Esophagus muscularis mucosa (tissue), 4 donors: ENCODE measurements around the gene MAP4K5. TPM values are rescaled to one million over a fixed set of nuclear protein-coding genes. Genes with fewer than 3 reads are reported as not detected.

ENCODE experiments used
- DNase-seq: peaks from one replicate; pipeline ENCODE4 v3.0.0-alpha.2; 2017; ENCODE audit errors: extremely low spot score
- H3K27ac ChIP-seq, 4 donors: fragments of 200-600 bp; sonication (generic); replicated peaks in 1 of 4; 1 replicate in 3 of 4; 2 replicates in 1 of 4; pipeline ENCODE4 v1.5.1; 2016 to 2019; ENCODE audit warnings: mild to moderate bottlenecking in 1 of 4
- H3K27me3 ChIP-seq, 4 donors: fragments of 200-600 bp; sonication (generic); one replicate each; pipeline versions ENCODE4 v1.5.1 to v1.6.0; 2016 to 2019
- H3K36me3 ChIP-seq, 4 donors: fragments of 200-600 bp; sonication (generic); one replicate each; pipeline ENCODE4 v1.5.1; 2016 to 2019
- H3K4me1 ChIP-seq, 4 donors: fragments of 200-600 bp; sonication (generic); one replicate each; pipeline ENCODE4 v1.5.1; 2016 to 2019
- H3K4me3 ChIP-seq, 4 donors: fragments of 200-600 bp; sonication (generic); 1 replicate in 2 of 4; 2 replicates in 2 of 4; pipeline ENCODE4 v1.5.1; 2016 to 2019; ENCODE audit warnings: mild to moderate bottlenecking in 4 of 4, moderate library complexity in 1 of 4
- H3K9me3 ChIP-seq, 4 donors: fragments of 200-600 bp; sonication (generic); 1 replicate in 3 of 4; 2 replicates in 1 of 4; pipeline ENCODE4 v1.5.1; 2016 to 2019
- EP300 ChIP-seq: sonication (generic); formaldehyde crosslinking; IDR thresholded peaks from one replicate; pipeline ENCODE4 v1.6.1; 2017; ENCODE audit warnings: antibody characterized with exemption
- POLR2A ChIP-seq: fragments of 450-650 bp; IDR thresholded peaks from one replicate; pipeline ENCODE4 v1.6.1; 2017; ENCODE audit warnings: antibody characterized with exemption, moderate library complexity, mild to moderate bottlenecking, low read depth
- POLR2AphosphoS5 ChIP-seq, 2 donors: sonication (generic); formaldehyde crosslinking; IDR thresholded peaks; one replicate each; pipeline ENCODE4 v1.6.1; 2017; ENCODE audit warnings: antibody characterized with exemption in 2 of 2
- WGBS: methylation state at CpG from one replicate; pipeline ENCODE4 v1.1.5; 2018; 5-methylcytosine and 5-hydroxymethylcytosine counted together
- intact Hi-C: fragments of 100-400 bp; cut with DNase I; formaldehyde crosslinking; loops from one replicate; pipeline ENCODE4 v1.15.1; 2023
- small RNA-seq, 3 donors: library from RNA; depleted of rRNA; stranded (forward); fragments of <200 nt; gene quantifications; one replicate each; pipeline ENCODE3, GENCODE V24; 2016
- total RNA-seq, 4 donors: library from RNA; depleted of rRNA; stranded (reverse); fragments of >200 nt; gene quantifications; one replicate each; pipeline versions ENCODE4 v1.1.0 to v1.2.1, GENCODE V29; 2016
- TF ChIP-seq, protein P1 (sequence below), 3 experiments: fragments of 200-600 bp in 2 of 3; fragments of 450-650 bp in 1 of 3; sonication (generic) in 2 of 3; IDR thresholded peaks; one replicate each; pipeline ENCODE4 v1.5.1; 2017 to 2019; ENCODE audit warnings: antibody characterized with exemption in 3 of 3, mild to moderate bottlenecking in 2 of 3, moderate library complexity in 1 of 3

Gene MAP4K5
- total RNA-seq, 4 donors from 2014 or later: 84.4 to 108 (median 91.2) TPM

DNA sequence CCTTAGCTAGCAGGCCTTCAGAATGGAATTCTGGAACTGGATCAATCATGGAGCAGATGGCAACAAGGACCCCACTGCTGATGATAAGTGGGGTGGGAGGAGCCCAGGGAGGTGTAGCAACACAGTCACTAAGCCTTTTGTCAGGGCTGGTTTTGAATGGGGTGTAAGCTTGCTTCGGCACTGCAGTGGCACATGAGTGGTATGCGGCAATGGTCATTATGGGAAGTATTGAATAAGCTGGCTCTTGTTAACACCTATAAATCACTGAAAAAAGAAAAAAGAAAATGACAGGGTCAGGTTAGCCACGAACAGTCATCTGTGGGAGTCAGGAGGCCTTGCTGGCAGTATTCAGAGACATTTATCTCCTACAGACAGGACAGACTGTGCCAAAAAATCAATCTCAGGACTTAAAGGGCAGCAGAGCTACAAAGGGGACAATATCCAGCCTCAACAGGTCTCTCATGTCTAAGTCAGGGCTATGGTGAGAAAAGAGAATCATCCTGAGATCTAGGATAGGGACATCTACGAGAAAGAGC, 154.8 kb downstream of the MAP4K5 start:
- no peaks in the 10 kb centered on the region for H3K27me3 ChIP-seq
- H3K36me3 ChIP-seq: peaks cover 0 to 4% (median 2%) of the 10 kb centered on the region in 4 donors
- H3K9me3 ChIP-seq: no peaks in the 10 kb centered on the region
- no peak overlapping the region for H3K4me3 ChIP-seq
- WGBS: 85% methylated on average over 4 of the region's 4 CpGs
- no peak overlapping the region for H3K27ac ChIP-seq
- H3K4me1 ChIP-seq: no peaks in the 10 kb centered on the region
- intact Hi-C loops: no loop called here
- DNase-seq: no peak
- TF ChIP-seq, protein P1, sequence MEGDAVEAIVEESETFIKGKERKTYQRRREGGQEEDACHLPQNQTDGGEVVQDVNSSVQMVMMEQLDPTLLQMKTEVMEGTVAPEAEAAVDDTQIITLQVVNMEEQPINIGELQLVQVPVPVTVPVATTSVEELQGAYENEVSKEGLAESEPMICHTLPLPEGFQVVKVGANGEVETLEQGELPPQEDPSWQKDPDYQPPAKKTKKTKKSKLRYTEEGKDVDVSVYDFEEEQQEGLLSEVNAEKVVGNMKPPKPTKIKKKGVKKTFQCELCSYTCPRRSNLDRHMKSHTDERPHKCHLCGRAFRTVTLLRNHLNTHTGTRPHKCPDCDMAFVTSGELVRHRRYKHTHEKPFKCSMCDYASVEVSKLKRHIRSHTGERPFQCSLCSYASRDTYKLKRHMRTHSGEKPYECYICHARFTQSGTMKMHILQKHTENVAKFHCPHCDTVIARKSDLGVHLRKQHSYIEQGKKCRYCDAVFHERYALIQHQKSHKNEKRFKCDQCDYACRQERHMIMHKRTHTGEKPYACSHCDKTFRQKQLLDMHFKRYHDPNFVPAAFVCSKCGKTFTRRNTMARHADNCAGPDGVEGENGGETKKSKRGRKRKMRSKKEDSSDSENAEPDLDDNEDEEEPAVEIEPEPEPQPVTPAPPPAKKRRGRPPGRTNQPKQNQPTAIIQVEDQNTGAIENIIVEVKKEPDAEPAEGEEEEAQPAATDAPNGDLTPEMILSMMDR (IDR thresholded peaks at IDR 0.05): no peak
- no peak for TF ChIP-seq POLR2AphosphoS5 (IDR thresholded peaks at IDR 0.05)
- TF ChIP-seq EP300: no peak
- TF ChIP-seq POLR2A: no peak

DNA sequence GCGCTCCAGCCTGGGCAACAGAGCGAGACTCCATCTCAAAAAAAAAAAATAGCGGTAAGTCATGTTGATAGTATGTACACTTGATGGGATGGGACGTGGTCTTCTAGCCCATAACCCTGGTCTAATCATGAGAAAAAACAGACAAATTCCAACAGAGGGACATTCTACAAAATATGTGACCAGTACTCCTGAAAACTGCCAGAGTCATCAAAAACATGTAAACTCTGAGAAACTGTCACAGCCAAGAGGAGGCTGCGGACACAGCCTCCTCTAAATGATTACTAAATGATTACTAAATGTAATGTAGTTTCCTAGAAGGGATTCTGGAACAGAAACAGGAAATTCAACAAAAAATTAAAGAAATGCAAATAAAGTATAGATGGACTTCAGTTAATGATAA, 156.6 kb downstream of the MAP4K5 start:
- Histone ChIP-seq H3K9me3 (no peaks in the 10 kb centered on the region), H3K4me3 (no peak overlapping the region), H3K27ac (no peak overlapping the region), H3K4me1 (no peaks in the 10 kb centered on the region), H3K36me3 (peaks cover 0 to 3% (median 0%) of the 10 kb centered on the region in 4 donors), H3K27me3 (no peaks in the 10 kb centered on the region)
- DNase-seq: no peak
- intact Hi-C loops: no loop called here
- 96% methylated on average over 5 of the region's 5 CpGs for WGBS
- TF ChIP-seq POLR2A: no peak
- no peak for TF ChIP-seq POLR2AphosphoS5 (IDR thresholded peaks at IDR 0.05)
- TF ChIP-seq, protein P1 (IDR thresholded peaks at IDR 0.05): no peak
- no peak for TF ChIP-seq EP300

GRCh38 chr14:50373959-50374358, 158.4 kb downstream of the MAP4K5 start:
- no peak for DNase-seq
- TF ChIP-seq EP300 (no peak), POLR2AphosphoS5 (IDR thresholded peaks at IDR 0.05) (no peak), POLR2A (no peak)
- TF ChIP-seq, protein P1 (IDR thresholded peaks at IDR 0.05): no peak
- Histone ChIP-seq H3K4me3 (no peak overlapping the region), H3K4me1 (no peaks in the 10 kb centered on the region), H3K9me3 (no peaks in the 10 kb centered on the region), H3K36me3 (peaks cover 0 to under 1% (median 0%) of the 10 kb centered on the region in 4 donors), H3K27me3 (no peaks in the 10 kb centered on the region), H3K27ac (no peak overlapping the region)
- 96% methylated on average over 3 of the region's 3 CpGs for WGBS
- intact Hi-C loops: no loop called here

DNA sequence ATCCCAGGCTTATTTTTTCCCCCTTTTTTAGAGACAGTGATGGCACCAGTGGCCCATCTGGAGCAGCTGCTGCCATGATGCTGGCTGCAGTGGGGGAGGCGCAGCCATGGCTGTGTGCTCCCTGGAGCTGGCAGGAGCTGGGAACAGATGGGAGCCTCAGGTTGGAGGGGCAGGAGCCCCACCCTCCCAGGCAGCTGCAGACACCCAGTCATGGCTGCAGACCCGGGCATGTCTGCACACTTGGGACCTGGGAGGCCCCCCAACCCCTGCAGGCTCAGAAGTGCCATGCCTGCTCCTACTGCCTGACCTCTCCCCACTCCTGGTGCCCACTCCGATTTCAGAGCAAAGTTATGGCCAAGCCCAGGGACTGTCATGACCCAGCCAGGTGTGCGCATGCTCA, 160.8 kb downstream of the MAP4K5 start:
- TF ChIP-seq EP300: no peak
- Histone ChIP-seq H3K4me3 (no peak overlapping the region), H3K4me1 (no peaks in the 10 kb centered on the region), H3K36me3 (no peaks in the 10 kb centered on the region), H3K27ac (no peak overlapping the region), H3K27me3 (no peaks in the 10 kb centered on the region), H3K9me3 (no peaks in the 10 kb centered on the region)
- DNase-seq: no peak
- WGBS: 100% methylated on average over 1 of the region's 4 CpGs
- intact Hi-C loops: no loop called here

Small RNA genes within 50 kb of the gene (small RNA-seq; reads per million reads assigned to genes)
- gene RF00019: 0 reads per million in 3 donors
- gene SNRPGP1: 0 reads per million in 3 donors

Other genes starting within 250 kb of the MAP4K5 start
- 10 to 100 TPM in 1 of 4 donors, 1 to 10 TPM in 3; 4.0 to 12.2 (median 7.7) TPM for gene L2HGDH, start 220.3 kb downstream of the MAP4K5 start, total RNA-seq
- gene DMAC2L, start 220.2 kb downstream of the MAP4K5 start, total RNA-seq: 10 to 100 TPM in 3 of 4 donors, 1 to 10 TPM in 1; 9.9 to 33.6 (median 14.6) TPM
- 10 to 100 TPM; 11.2 to 17.7 (median 12.3) TPM for gene CDKL1, start 135.7 kb downstream of the MAP4K5 start, total RNA-seq
- gene ATL1, start 27.6 kb upstream of the MAP4K5 start, total RNA-seq: 10 to 100 TPM; 13.6 to 27.9 (median 18.6) TPM
- 10 to 100 TPM; 34.5 to 48.5 (median 40.2) TPM for gene SAV1, start 135.7 kb upstream of the MAP4K5 start, total RNA-seq